ENCODE results near the gene C2orf72. TPM values are rescaled to one million over a fixed set of nuclear protein-coding genes. Genes with fewer than 3 reads are reported as not detected.

The C2orf72 gene
- total RNA-seq, 1 donor from 2014 or later = 5.4 TPM

DNA sequence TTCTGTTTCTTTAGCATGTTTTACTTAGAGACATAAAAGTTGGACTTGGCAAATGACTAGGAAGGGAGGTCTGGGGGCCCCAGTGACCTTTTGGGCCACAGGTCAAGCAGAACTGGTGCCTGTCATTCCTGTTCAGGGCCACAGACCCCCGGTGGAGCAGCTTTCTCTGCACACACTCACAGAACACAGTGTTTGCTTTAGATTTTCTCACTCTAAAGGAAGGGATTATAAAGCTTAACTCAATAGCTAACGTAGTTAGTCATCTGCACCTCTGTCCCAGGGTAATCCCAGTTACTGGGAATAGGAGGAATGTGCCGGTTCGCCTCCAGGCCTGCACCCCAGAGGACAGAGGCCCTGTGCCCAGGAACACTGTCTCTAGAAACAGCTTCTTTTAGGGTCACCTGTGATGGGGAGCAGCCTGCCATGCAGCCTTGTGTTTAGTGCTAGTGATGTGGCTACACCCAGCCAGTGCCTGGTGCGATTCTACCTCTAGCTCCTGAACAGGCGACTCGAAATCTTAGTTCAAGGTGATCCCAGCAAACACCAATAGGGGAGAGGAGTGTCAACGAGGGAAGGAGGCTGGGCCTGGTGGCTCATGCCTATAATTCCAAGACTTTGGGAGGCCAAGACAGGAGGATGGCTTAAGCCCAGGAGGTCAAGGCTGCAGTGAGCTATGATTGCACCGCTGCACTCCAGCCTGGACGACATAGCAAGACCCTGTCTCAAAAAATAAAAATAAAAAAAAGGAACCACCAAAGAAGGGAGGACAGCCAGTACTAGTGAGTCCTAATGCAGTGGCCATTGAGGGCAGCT, 29.8 kb upstream of the C2orf72 start:
- H3K27me3 Mint-ChIP-seq (ENCODE audit: unreplicated experiment) = peaks cover 18% of the 10 kb centered on the region
- no peak for TF ChIP-seq CTCF (IDR thresholded peaks at IDR 0.05; ENCODE audit: unreplicated experiment)
- H3K36me3 Mint-ChIP-seq (ENCODE audit: low read depth, unreplicated experiment) = peaks cover 10% of the 10 kb centered on the region
- H3K9me3 Mint-ChIP-seq (ENCODE audit: unreplicated experiment) = peaks cover 4% of the 10 kb centered on the region
- no peak overlapping the region for H3K4me3 Mint-ChIP-seq (ENCODE audit: unreplicated experiment)
- H3K4me1 Mint-ChIP-seq (ENCODE audit: unreplicated experiment) = peaks cover 15% of the 10 kb centered on the region
- DNase-seq (ENCODE audit: low spot score) = no peak
- no peak overlapping the region for H3K27ac Mint-ChIP-seq (ENCODE audit: unreplicated experiment)

DNA sequence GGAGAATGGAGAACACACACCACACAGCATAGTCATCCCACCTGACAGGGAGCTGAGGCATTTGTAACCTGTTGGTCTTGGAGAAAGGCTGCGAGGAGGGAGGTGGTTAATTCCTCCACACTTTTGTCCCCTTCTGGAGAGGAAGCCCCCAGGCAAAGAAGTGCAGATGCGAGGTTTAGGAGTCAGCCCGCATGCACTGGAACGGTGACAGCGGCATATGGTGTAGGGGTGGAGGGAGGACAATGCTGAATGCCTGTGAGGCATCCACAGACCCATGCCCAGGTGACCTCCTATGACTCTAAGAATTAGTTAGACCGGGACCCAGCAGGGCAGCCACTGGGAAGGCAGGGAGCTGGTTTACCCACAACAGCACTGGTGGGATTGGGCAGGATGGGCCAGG, 29.2 kb upstream of the C2orf72 start:
- Mint-ChIP-seq H3K27ac (ENCODE audit: unreplicated experiment) (no peak overlapping the region), H3K36me3 (ENCODE audit: low read depth, unreplicated experiment) (peaks cover 10% of the 10 kb centered on the region), H3K27me3 (ENCODE audit: unreplicated experiment) (peaks cover 16% of the 10 kb centered on the region), H3K4me1 (ENCODE audit: unreplicated experiment) (peaks cover 13% of the 10 kb centered on the region), H3K9me3 (ENCODE audit: unreplicated experiment) (peaks cover 4% of the 10 kb centered on the region), H3K4me3 (ENCODE audit: unreplicated experiment) (no peak overlapping the region)
- no peak for TF ChIP-seq CTCF (IDR thresholded peaks at IDR 0.05; ENCODE audit: unreplicated experiment)
- no peak for DNase-seq (ENCODE audit: low spot score)

- no peak for DNase-seq (ENCODE audit: low spot score)
- TF ChIP-seq CTCF (IDR thresholded peaks at IDR 0.05; ENCODE audit: unreplicated experiment) = no peak
- Mint-ChIP-seq H3K4me3 (ENCODE audit: unreplicated experiment) (no peak overlapping the region), H3K9me3 (ENCODE audit: unreplicated experiment) (peaks cover 4% of the 10 kb centered on the region), H3K4me1 (ENCODE audit: unreplicated experiment) (peaks cover 8% of the 10 kb centered on the region), H3K27me3 (ENCODE audit: unreplicated experiment) (peaks cover 15% of the 10 kb centered on the region), H3K36me3 (ENCODE audit: low read depth, unreplicated experiment) (peaks cover 10% of the 10 kb centered on the region), H3K27ac (ENCODE audit: unreplicated experiment) (no peak overlapping the region)
Measured at GRCh38 chr2:231009236-231009919, 27.9 kb upstream of the C2orf72 start.

DNA sequence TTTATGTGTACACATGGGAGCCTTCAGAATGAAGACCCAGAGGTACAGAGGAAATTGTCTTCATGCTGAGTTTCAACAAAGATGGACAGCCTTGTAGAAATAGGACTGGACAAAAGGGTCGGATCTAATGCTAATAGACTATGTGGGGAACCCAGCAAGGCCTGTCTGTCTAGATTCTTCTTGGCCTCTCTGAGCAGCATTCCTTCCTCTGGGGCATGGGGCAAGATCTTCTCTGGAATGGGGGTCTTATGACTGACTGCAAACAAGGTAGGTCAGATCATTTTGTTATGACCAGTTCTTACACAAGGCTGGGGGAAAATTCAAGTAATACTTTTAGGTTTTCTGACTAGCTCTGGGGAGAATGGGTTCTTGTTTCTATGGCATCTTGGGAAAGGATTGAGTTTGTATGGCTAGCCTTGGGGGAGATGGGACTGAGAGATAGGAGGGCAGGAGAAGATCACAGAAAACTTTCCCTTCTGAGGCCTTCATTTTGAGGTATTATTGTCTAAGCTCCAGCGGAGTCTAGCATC, 27.1 kb upstream of the C2orf72 start:
- peaks cover 4% of the 10 kb centered on the region for H3K9me3 Mint-ChIP-seq (ENCODE audit: unreplicated experiment)
- no peak for TF ChIP-seq CTCF (IDR thresholded peaks at IDR 0.05; ENCODE audit: unreplicated experiment)
- peaks cover 15% of the 10 kb centered on the region for H3K27me3 Mint-ChIP-seq (ENCODE audit: unreplicated experiment)
- H3K4me3 Mint-ChIP-seq (ENCODE audit: unreplicated experiment) = no peak overlapping the region
- no peak for DNase-seq (ENCODE audit: low spot score)
- H3K27ac Mint-ChIP-seq (ENCODE audit: unreplicated experiment) = no peak overlapping the region
- H3K4me1 Mint-ChIP-seq (ENCODE audit: unreplicated experiment) = peaks cover 2% of the 10 kb centered on the region
- H3K36me3 Mint-ChIP-seq (ENCODE audit: low read depth, unreplicated experiment) = peaks cover 4% of the 10 kb centered on the region

GRCh38 chr2:231011526-231011925, 25.8 kb upstream of the C2orf72 start:
- Mint-ChIP-seq H3K27ac (ENCODE audit: unreplicated experiment) (no peak overlapping the region), H3K4me3 (ENCODE audit: unreplicated experiment) (no peak overlapping the region), H3K36me3 (ENCODE audit: low read depth, unreplicated experiment) (no peaks in the 10 kb centered on the region), H3K4me1 (ENCODE audit: unreplicated experiment) (no peaks in the 10 kb centered on the region), H3K9me3 (ENCODE audit: unreplicated experiment) (no peaks in the 10 kb centered on the region), H3K27me3 (ENCODE audit: unreplicated experiment) (peaks cover 13% of the 10 kb centered on the region)
- no peak for DNase-seq (ENCODE audit: low spot score)
- TF ChIP-seq CTCF (IDR thresholded peaks at IDR 0.05; ENCODE audit: unreplicated experiment) = no peak
